Ovary (tissue), 9 donors: ENCODE measurements around the gene MYBL2. TPM values are rescaled to one million over a fixed set of nuclear protein-coding genes. Genes with fewer than 3 reads are reported as not detected.
"Not testable (repeated sequence)": the region's sequence is repeated elsewhere in the genome, so short reads cannot be mapped to it uniquely, and the experiment has no call there.

Experiments used
- DNase-seq, 5 donors: peaks; one replicate each; pipeline ENCODE4 v3.0.0-alpha.2; 2019 to 2020
- H3K27ac ChIP-seq, 2 donors: fragments of 200-600 bp; one replicate each; pipeline versions ENCODE4 v1.5.1 to v1.8.0; 2019 to 2022
- H3K27me3 ChIP-seq: fragments of 200-600 bp; one replicate; pipeline ENCODE4 v1.8.0; 2022
- H3K36me3 ChIP-seq: fragments of 200-600 bp; sonication (generic); one replicate; pipeline ENCODE4 v1.5.1; 2019
- H3K4me1 ChIP-seq: one replicate; pipeline ENCODE4 v1.8.1; 2013; ENCODE audit warnings: mild to moderate bottlenecking, moderate library complexity; ENCODE audit not compliant: insufficient read depth
- H3K4me3 ChIP-seq: fragments of 200-600 bp; sonication (generic); one replicate; pipeline ENCODE4 v1.5.1; 2017
- H3K9me3 ChIP-seq, 2 donors: fragments of 200-600 bp in 1 of 2; sonication (generic) in 1 of 2; one replicate each; pipeline versions ENCODE4 v1.5.1 to v1.8.1; 2013 to 2019; ENCODE audit warnings: mild to moderate bottlenecking in 1 of 2, moderate library complexity in 1 of 2
- EP300 ChIP-seq: sonication (generic); formaldehyde crosslinking; IDR thresholded peaks from one replicate; pipeline ENCODE4 v1.6.1; 2017; ENCODE audit warnings: antibody characterized with exemption
- POLR2A ChIP-seq: fragments of 450-650 bp; IDR thresholded peaks from one replicate; pipeline ENCODE4 v1.6.1; 2017; ENCODE audit warnings: antibody characterized with exemption, mild to moderate bottlenecking, moderate library complexity
- WGBS, 3 donors: extraction: QIAGEN DNeasy Blood & Tissue Kit in 1 of 3; methylation state at CpG; one replicate each; pipeline versions ENCODE4 v1.1.5 to v1.1.7; 2013 to 2017; 5-methylcytosine and 5-hydroxymethylcytosine counted together
- intact Hi-C, 4 donors: fragments of 100-400 bp; cut with DNase I; formaldehyde crosslinking; loops; one replicate each; pipeline versions ENCODE4 v1.11.0 to v1.15.1; 2022 to 2023
- polyA plus RNA-seq, 2 donors: library from polyadenylated mRNA; stranded (reverse); fragments of 200-250 nt in 1 of 2; fragments of 350-450 nt in 1 of 2; fragmentation: Illumina TruSeq in 1 of 2; extraction: RNeasy Lipid Tissue Mini Kit (QIAGEN cat#74804) in 1 of 2; gene quantifications; one replicate each; pipeline ENCODE4 v1.2.3, GENCODE V29; 2013 to 2014
- total RNA-seq, 7 donors: library from RNA; depleted of rRNA in 2 of 7; stranded (reverse); fragments of >200 nt in 2 of 7; fragmentation: NEBNext Ultra II Directional in 3 of 7; extraction: Animal tissue kit (Norgen Biotek cat#: 25700) in 3 of 7; gene quantifications; one replicate each; pipeline versions ENCODE4 v1.1.0 to v1.2.4, GENCODE V29; 2016 to 2023
- TF ChIP-seq, protein P1 (sequence below), 3 donors: fragments of 450-650 bp in 2 of 3; fragments of 200-600 bp in 1 of 3; IDR thresholded peaks; one replicate each; pipeline versions ENCODE4 v1.5.1 to v1.8.0; 2016 to 2022; ENCODE audit warnings: antibody characterized with exemption in 3 of 3, mild to moderate bottlenecking in 1 of 3
- donor health status: DM: no; HTN: no; CAD: no; lungs with moderate emphysema.
- donor health status: DM: no; HTN: no; CAD: no.
- donor health status: Bipolar disorder and iron deficiency.
- donor health status: DM: yes; HTN: yes; CAD: no.
- donor health status: DM: no; HTN: no; CAD: no.
- donor health status: DM: yes; HTN: yes; CAD: no.

MYBL2 gene
- total and polyA plus RNA-seq, 9 donors: 0.11 to 1.6 (median 0.87) TPM; not detected in 3

DNA sequence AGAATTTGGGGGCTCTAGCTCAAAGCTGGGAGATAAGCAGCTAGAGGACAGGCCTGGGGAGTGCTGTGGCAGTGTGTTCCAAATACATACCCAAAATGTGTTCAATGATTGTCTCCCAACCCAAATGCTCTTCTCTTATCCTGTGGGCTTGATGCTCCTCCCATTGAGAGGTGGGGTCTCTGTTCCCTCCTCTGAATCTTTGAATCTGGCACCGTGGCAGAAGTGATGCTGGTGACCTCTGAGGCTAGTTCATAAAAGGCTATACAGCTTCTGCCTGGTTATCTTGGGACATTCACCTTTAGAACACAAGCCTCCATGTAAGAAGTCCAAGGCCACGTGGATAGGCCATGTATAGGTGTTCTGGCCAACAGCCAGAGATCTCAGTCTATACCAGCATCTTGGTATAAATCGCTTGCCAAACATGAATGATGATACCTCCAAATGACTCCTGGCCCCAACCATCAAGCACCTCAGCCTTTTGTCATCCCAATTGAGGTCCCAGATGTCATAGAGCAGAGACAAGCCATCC, 15.9 kb upstream of the MYBL2 start:
- Histone ChIP-seq H3K4me3 (no peak overlapping the region), H3K9me3 (no peaks in the 10 kb centered on the region), H3K27ac (no peak overlapping the region), H3K36me3 (no peaks in the 10 kb centered on the region), H3K4me1 (no peaks in the 10 kb centered on the region), H3K27me3 (no peaks in the 10 kb centered on the region)
- DNase-seq: no peak
- TF ChIP-seq, protein P1, sequence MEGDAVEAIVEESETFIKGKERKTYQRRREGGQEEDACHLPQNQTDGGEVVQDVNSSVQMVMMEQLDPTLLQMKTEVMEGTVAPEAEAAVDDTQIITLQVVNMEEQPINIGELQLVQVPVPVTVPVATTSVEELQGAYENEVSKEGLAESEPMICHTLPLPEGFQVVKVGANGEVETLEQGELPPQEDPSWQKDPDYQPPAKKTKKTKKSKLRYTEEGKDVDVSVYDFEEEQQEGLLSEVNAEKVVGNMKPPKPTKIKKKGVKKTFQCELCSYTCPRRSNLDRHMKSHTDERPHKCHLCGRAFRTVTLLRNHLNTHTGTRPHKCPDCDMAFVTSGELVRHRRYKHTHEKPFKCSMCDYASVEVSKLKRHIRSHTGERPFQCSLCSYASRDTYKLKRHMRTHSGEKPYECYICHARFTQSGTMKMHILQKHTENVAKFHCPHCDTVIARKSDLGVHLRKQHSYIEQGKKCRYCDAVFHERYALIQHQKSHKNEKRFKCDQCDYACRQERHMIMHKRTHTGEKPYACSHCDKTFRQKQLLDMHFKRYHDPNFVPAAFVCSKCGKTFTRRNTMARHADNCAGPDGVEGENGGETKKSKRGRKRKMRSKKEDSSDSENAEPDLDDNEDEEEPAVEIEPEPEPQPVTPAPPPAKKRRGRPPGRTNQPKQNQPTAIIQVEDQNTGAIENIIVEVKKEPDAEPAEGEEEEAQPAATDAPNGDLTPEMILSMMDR (IDR thresholded peaks at IDR 0.05): no peak
- TF ChIP-seq EP300 (no peak), POLR2A (no peak)
- intact Hi-C loops: no loop called here
- WGBS, 3 donors: 68 to 76% (median 75%) methylated on average over 3 of the region's 3 CpGs

DNA sequence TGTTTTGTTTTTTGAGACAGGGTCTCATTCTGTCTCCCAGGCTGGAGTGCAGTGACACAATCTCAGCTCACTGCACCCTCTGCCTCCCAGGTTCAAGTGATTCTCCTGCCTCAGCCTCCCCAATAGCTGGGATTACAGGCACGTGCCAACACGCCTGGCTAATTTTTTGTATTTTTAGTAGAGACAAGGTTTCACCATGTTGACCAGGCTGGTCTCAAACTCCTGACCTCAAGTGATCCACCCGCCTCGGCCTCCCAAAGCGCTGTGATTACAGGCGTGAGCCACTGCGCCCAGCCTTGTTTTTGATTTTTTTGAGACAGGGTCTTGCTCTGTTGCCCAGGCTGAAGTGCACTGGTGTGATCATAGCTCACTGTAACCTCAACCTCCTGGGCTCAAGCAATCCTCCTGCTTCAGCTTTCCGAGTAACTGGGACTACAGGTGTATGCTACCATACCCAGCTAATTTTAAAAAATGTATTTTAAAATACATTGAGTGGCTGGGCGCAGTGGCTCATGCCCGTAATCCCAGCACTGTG, 15.2 kb upstream of the MYBL2 start:
- H3K27me3 ChIP-seq, intact Hi-C loops, H3K4me1 ChIP-seq, H3K27ac ChIP-seq, H3K36me3 ChIP-seq, H3K4me3 ChIP-seq, DNase-seq, H3K9me3 ChIP-seq: not testable (repeated sequence)
- 89 to 94% (median 91%) methylated on average over 10 of the region's 10 CpGs for WGBS, 3 donors

GRCh38 chr20:43653966-43654365, 12.9 kb upstream of the MYBL2 start:
- Histone ChIP-seq H3K9me3 (no peaks in the 10 kb centered on the region), H3K27ac (no peak overlapping the region), H3K27me3 (no peaks in the 10 kb centered on the region), H3K36me3 (no peaks in the 10 kb centered on the region), H3K4me1 (no peaks in the 10 kb centered on the region), H3K4me3 (no peak overlapping the region)
- no peak for DNase-seq
- WGBS, 3 donors: 86 to 95% (median 92%) methylated on average over 3 of the region's 3 CpGs
- TF ChIP-seq POLR2A (no peak), EP300 (no peak)
- TF ChIP-seq, protein P1 (IDR thresholded peaks at IDR 0.05): no peak
- intact Hi-C loops: no loop called here

DNA sequence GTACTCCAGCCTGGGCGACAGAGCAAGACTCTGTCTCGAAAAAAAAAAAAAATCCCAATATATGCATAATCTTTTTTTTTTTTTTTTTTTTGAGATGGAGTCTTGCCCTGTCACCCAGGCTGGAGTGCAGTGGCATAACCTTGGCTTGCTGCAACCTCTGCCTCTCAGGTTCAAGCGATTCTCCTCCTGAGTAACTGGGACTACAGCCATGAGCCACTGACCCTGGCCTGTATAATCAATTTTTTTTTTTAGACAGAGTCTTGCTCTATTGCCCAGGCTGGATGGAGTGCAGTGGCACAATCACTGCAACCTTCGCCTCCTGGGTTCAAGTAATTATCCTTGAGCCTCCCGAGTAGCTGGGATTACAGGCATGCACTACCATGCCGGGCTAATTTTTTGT, 11.7 kb upstream of the MYBL2 start:
- H3K27ac ChIP-seq, intact Hi-C loops, H3K27me3 ChIP-seq, H3K9me3 ChIP-seq, H3K4me1 ChIP-seq, H3K4me3 ChIP-seq, H3K36me3 ChIP-seq, DNase-seq: not testable (repeated sequence)
- 78 to 81% (median 80%) methylated on average over 6 of the region's 6 CpGs for WGBS, 3 donors

GRCh38 chr20:43655937-43656336, 11.0 kb upstream of the MYBL2 start:
- Histone ChIP-seq H3K27me3 (no peaks in the 10 kb centered on the region), H3K27ac (no peak overlapping the region), H3K9me3 (no peaks in the 10 kb centered on the region), H3K4me1 (no peaks in the 10 kb centered on the region), H3K4me3 (no peak overlapping the region), H3K36me3 (no peaks in the 10 kb centered on the region)
- DNase-seq: no peak
- 55 to 68% (median 61%) methylated on average over 3 of the region's 3 CpGs for WGBS, 3 donors
- TF ChIP-seq POLR2A (no peak), EP300 (no peak)
- TF ChIP-seq, protein P1 (IDR thresholded peaks at IDR 0.05): no peak
- intact Hi-C loops: no loop called here
